K562 (cell line): ENCODE measurements around the gene BNIP2. TPM values are rescaled to one million over a fixed set of nuclear protein-coding genes. Genes with fewer than 3 reads are reported as not detected.

ENCODE experiments used
- ATAC-seq: fragments of 200-7000 bp; cut with Tn5 transposase; 3 replicates; pipeline ENCODE4 v1.9.1; 2020; ENCODE audit warnings: moderate library complexity
- BruUV-seq: library from RNA; stranded (reverse); fragments of 400-500 nt; replicated peaks from 2 replicates; lab custom pipeline; 2021; lab: Mats Ljungman, UMichigan
- CTCF ChIA-PET: fragments of 300-600 bp; formaldehyde crosslinking; extraction: SDS; loops from one replicate; lab custom pipeline; 2021; ENCODE audit warnings: low intra/inter-chr PET ratio; lab: Yijun Ruan, JAX
- POLR2A ChIA-PET: fragments of 300-600, 350-650 bp; sonication (Branson Sonifier 250); formaldehyde crosslinking; extraction: SDS; loops from one replicate; lab custom pipeline; 2021; ENCODE audit warnings: antibody characterized with exemption, inconsistent platforms; lab: Yijun Ruan, JAX
- DNase-seq, 4 experiments: peaks; one replicate each; pipeline versions ENCODE4 v3.0.0 to v3.0.0-alpha.2; 2011 to 2018; ENCODE audit warnings: low spot score in 3 of 4, mixed read lengths in 3 of 4; ENCODE audit errors: extremely low read depth in 1 of 4
- FAIRE-seq: peaks from 2 replicates; lab custom pipeline; 2011; peaks lifted over from hg19 to GRCh38; lab: Jason Lieb, UNC
- H2AFZ ChIP-seq: 2 replicates; pipeline ENCODE4 v1.6.0; 2011; ENCODE audit warnings: low read depth, low read length, control low read depth, inconsistent platforms
- H3K27ac ChIP-seq: fragments of 200-600 bp; 3 replicates; pipeline ENCODE4 v1.8.0; 2011; ENCODE audit warnings: low read depth, mild to moderate bottlenecking, control low read depth, inconsistent platforms, low read length, moderate library complexity, mixed read lengths; ENCODE audit errors: extremely low read depth
- H3K27me3 ChIP-seq, 2 experiments: fragments of 300-600 bp in 1 of 2; 2 replicates in 1 of 2; 3 replicates in 1 of 2; pipeline versions ENCODE4 v1.6.0 to v1.8.0; 2011; ENCODE audit warnings: inconsistent platforms in 2 of 2, low read length in 2 of 2, mild to moderate bottlenecking in 1 of 2, mixed read lengths in 1 of 2, moderate library complexity in 1 of 2; ENCODE audit not compliant: control insufficient read depth in 2 of 2, insufficient read depth in 2 of 2
- H3K36me3 ChIP-seq: fragments of 300-600 bp; 3 replicates; pipeline ENCODE4 v1.8.0; 2011; ENCODE audit warnings: mild to moderate bottlenecking, low read length, inconsistent platforms; ENCODE audit not compliant: control insufficient read depth, insufficient read depth
- H3K4me1 ChIP-seq, 2 experiments: fragments of 200-600 bp in 1 of 2; replicated peaks in 1 of 2; 2 replicates in 1 of 2; 3 replicates in 1 of 2; pipeline versions ENCODE4 v1.5.1 to v1.8.0; 2011; ENCODE audit warnings: inconsistent platforms in 2 of 2, low read length in 2 of 2, mild to moderate bottlenecking in 1 of 2, mixed read lengths in 1 of 2, moderate library complexity in 1 of 2; ENCODE audit not compliant: control insufficient read depth in 2 of 2, insufficient read depth in 2 of 2
- H3K4me2 ChIP-seq: 2 replicates; pipeline ENCODE4 v1.6.1; 2011; ENCODE audit warnings: low read length, control low read depth, inconsistent platforms, mixed read lengths; ENCODE audit not compliant: insufficient read depth
- H3K4me3 ChIP-seq: fragments of 200-600 bp; sonication (generic), shearing (Covaris generic); 2 replicates; pipeline ENCODE4 v1.5.1; 2016; ENCODE audit warnings: control low read depth, inconsistent platforms
- H3K79me2 ChIP-seq: fragments of 200-600 bp; 3 replicates; pipeline ENCODE4 v1.8.0; 2011; ENCODE audit warnings: low read length, inconsistent platforms; ENCODE audit not compliant: control insufficient read depth, insufficient read depth
- H3K9ac ChIP-seq, 2 experiments: 2 replicates each; pipeline versions ENCODE4 v1.6.0 to v1.6.1; 2011; ENCODE audit warnings: low read depth in 2 of 2, low read length in 2 of 2, control low read depth in 1 of 2, inconsistent platforms in 1 of 2, mild to moderate bottlenecking in 1 of 2, mixed read lengths in 1 of 2; ENCODE audit not compliant: insufficient read depth in 1 of 2
- H3K9me1 ChIP-seq: one replicate; pipeline ENCODE4 v1.6.0; 2011; ENCODE audit warnings: inconsistent platforms, mild to moderate bottlenecking, low read length, moderate library complexity; ENCODE audit not compliant: control insufficient read depth, insufficient read depth
- H3K9me3 ChIP-seq: replicated peaks from 2 replicates; pipeline ENCODE4 v1.5.1; 2011; ENCODE audit warnings: low read depth, low read length, inconsistent platforms; ENCODE audit not compliant: control insufficient read depth, insufficient read depth
- H4K20me1 ChIP-seq: replicated peaks from 2 replicates; pipeline ENCODE4 v1.6.1; 2011; ENCODE audit warnings: low read length, inconsistent platforms, mixed read lengths; ENCODE audit not compliant: control insufficient read depth, insufficient read depth
- KDM4B ChIP-seq, 2 experiments: fragments of 450-650 bp in 1 of 2; sonication (generic) in 1 of 2; IDR thresholded peaks; 2 replicates each; pipeline ENCODE4 v1.6.1; 2016 to 2017; ENCODE audit warnings: borderline replicate concordance in 2 of 2, antibody characterized with exemption in 1 of 2, low read depth in 1 of 2, mild to moderate bottlenecking in 1 of 2
- POLR3G ChIP-seq: IDR thresholded peaks from 2 replicates; pipeline ENCODE4 v1.6.1; 2011; ENCODE audit not compliant: insufficient read length, insufficient replicate concordance; ENCODE audit errors: extremely low read depth
- SIN3A ChIP-seq, 2 experiments: fragments of 150-350 bp in 1 of 2; IDR thresholded peaks; 2 replicates each; pipeline ENCODE4 v1.6.1; 2011 to 2016; ENCODE audit warnings: borderline replicate concordance in 2 of 2, low read depth in 2 of 2, low read length in 2 of 2, mild to moderate bottlenecking in 2 of 2, moderate library complexity in 2 of 2; ENCODE audit not compliant: control insufficient read depth in 1 of 2
- SMARCA5 ChIP-seq: fragments of 450-650 bp; IDR thresholded peaks from 2 replicates; pipeline ENCODE4 v1.6.1; 2016
- ZNF124 ChIP-seq: sonication (generic); formaldehyde crosslinking; IDR thresholded peaks from 2 replicates; pipeline ENCODE4 v1.8.1; 2022; ENCODE audit warnings: missing genetic modification reagents
- ZNF134 ChIP-seq: fragments of 250-450 bp; sonication (Bioruptor Pico); conservative IDR thresholded peaks from 2 replicates; pipeline ENCODE4 v1.4.0; 2020
- ZNF274 ChIP-seq: IDR thresholded peaks from 2 replicates; pipeline ENCODE4 v1.6.1; 2011; ENCODE audit warnings: low read depth, mild to moderate bottlenecking, low read length, moderate library complexity, borderline replicate concordance
- WGBS: fragments of 100-300 bp; shearing (Covaris generic); methylation state at CpG from one replicate; pipeline ENCODE4 v1.1.6; 2016; ENCODE audit warnings: low coverage, mixed read lengths; ENCODE audit not compliant: insufficient coverage; ENCODE audit errors: missing lambda C conversion rate; 5-methylcytosine and 5-hydroxymethylcytosine counted together
- in situ Hi-C: fragments of 300-500 bp; cut with MboI; formaldehyde crosslinking; loops from 4 replicates; pipeline ENCODE4 v1.15.0; 2018; ENCODE audit warnings: inconsistent platforms, mixed read lengths
- intact Hi-C: fragments of 100-400 bp; cut with micrococcal nuclease; formaldehyde crosslinking; loops from 2 replicates; pipeline ENCODE4 v1.14.2; 2022
- polyA plus RNA-seq, 8 experiments: library from polyadenylated mRNA; depleted of rRNA in 4 of 8; stranded (reverse) in 5 of 8; unstranded in 3 of 8; fragments of >200 nt; fragmentation: Nextera tagmentation in 2 of 8; fragmentation: Illumina TruSeq in 1 of 8; extraction: Ambion mirVana in 2 of 8; extraction: Trizol in 1 of 8; gene quantifications; 2 replicates each; pipeline versions ENCODE4 v1.2.1 to v1.2.3, GENCODE V29; 2011 to 2014; ENCODE audit warnings: inconsistent platforms in 1 of 8, missing spikeins in 1 of 8
- total RNA-seq, 7 experiments: library from RNA; depleted of rRNA in 6 of 7; stranded (reverse); fragments of >200 nt in 6 of 7; fragmentation: Illumina TruSeq in 2 of 7; extraction: Trizol in 2 of 7; gene quantifications; 2 replicates each; pipeline versions ENCODE4 v1.2.1 to v1.2.3, GENCODE V29; 2011 to 2021; ENCODE audit warnings: low replicate concordance in 1 of 7
- TF ChIP-seq, protein P1 (sequence below): fragments of 450-650 bp; conservative IDR thresholded peaks from 2 replicates; pipeline ENCODE4 v1.6.1; 2016; ENCODE audit warnings: missing genetic modification characterization, low read depth, mild to moderate bottlenecking, control low read depth, missing compliant biosample characterization

The BNIP2 gene
- total and polyA plus RNA-seq, 9 of the 15 experiments (the other 6 are each of a cell fraction or from before 2014, with no cell fraction given) = 19.6 to 88.0 (median 52.5) TPM

DNA sequence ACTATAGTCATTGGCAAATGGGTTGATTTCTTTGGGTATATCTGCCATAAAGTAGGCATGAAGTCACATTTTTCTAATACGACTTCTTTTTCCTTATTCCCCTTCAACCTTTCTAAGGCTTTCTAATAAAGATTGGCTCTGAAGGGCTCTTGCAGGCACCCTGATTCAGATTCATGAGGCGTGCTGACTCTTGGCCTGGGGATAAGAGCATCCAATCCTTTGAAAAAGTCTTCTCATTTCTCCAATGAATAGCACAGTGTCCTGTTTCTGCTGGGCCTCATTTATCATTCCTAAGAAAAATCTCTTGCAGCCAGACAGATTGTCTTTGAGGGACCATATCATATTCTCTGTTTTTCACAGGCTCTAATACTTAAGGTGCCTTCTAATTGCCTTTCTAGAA, 32.3 kb upstream of the BNIP2 start:
- CTCF ChIA-PET = no interaction called here
- TF ChIP-seq ZNF274 = no peak
- no peak for TF ChIP-seq SMARCA5
- no peak for TF ChIP-seq SIN3A (IDR thresholded peaks at IDR 0.05; ENCODE audit: borderline replicate concordance in 2 of 2, control insufficient read depth in 1 of 2, low read depth in 2 of 2, low read length in 2 of 2)
- TF ChIP-seq ZNF124 (CRISPR knock-in tag) = no peak
- no peak for TF ChIP-seq POLR3G
- TF ChIP-seq, protein P1, sequence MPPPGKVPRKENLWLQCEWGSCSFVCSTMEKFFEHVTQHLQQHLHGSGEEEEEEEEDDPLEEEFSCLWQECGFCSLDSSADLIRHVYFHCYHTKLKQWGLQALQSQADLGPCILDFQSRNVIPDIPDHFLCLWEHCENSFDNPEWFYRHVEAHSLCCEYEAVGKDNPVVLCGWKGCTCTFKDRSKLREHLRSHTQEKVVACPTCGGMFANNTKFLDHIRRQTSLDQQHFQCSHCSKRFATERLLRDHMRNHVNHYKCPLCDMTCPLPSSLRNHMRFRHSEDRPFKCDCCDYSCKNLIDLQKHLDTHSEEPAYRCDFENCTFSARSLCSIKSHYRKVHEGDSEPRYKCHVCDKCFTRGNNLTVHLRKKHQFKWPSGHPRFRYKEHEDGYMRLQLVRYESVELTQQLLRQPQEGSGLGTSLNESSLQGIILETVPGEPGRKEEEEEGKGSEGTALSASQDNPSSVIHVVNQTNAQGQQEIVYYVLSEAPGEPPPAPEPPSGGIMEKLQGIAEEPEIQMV (tag) = no peak
- TF ChIP-seq ZNF134 (CRISPR knock-in tag) = no peak
- no peak for TF ChIP-seq KDM4B (IDR thresholded peaks at IDR 0.05; ENCODE audit: borderline replicate concordance in 2 of 2, low read depth in 1 of 2)
- BruUV-seq = no TSS peak
- no peak for FAIRE-seq
- H3K9ac ChIP-seq = no peak overlapping the region
- H3K4me1 ChIP-seq = no peaks in the 10 kb centered on the region
- no peak overlapping the region for H3K4me2 ChIP-seq
- H3K9me3 ChIP-seq = no peaks in the 10 kb centered on the region
- no peak for DNase-seq
- peaks cover 14 to 19% of the 10 kb centered on the region in 2 experiments for H3K27me3 ChIP-seq
- H2AFZ ChIP-seq = no peak overlapping the region
- POLR2A ChIA-PET = no interaction called here
- no peak for ATAC-seq
- no peaks in the 10 kb centered on the region for H3K79me2 ChIP-seq
- H3K4me3 ChIP-seq = no peak overlapping the region
- no peak overlapping the region for H3K27ac ChIP-seq
- H3K9me1 ChIP-seq = no peaks in the 10 kb centered on the region
- in situ Hi-C loops = no loop called here
- no peaks in the 10 kb centered on the region for H3K36me3 ChIP-seq
- 0% methylated on average over 2 of the region's 2 CpGs for WGBS
- no peaks in the 10 kb centered on the region for H4K20me1 ChIP-seq
- intact Hi-C loops = loop anchor here (10.0 kb wide), 1 partner anchor 463 kb away; no protein-coding TSS in a partner anchor
